ENCODE data around the gene MNS1.

GRCh38 chr15:56471440-56472069 is 6.6 kb upstream of the MNS1 start:
- no peak for TF ChIP-seq POLR2AphosphoS5 (IDR thresholded peaks at IDR 0.05; ENCODE audit: low read depth, low read length)
- TF ChIP-seq CTCF (IDR thresholded peaks at IDR 0.05 in 2 of 3, conservative IDR thresholded peaks at IDR 0.05 in 1 of 3; ENCODE audit: borderline replicate concordance in 1 of 3, insufficient read depth in 1 of 3, low read depth in 2 of 3, low read length in 2 of 3), result no peak
- no peak for TF ChIP-seq SIN3A (IDR thresholded peaks at IDR 0.05; ENCODE audit: low read depth)
- TF ChIP-seq YY1 (IDR thresholded peaks at IDR 0.05; ENCODE audit: extremely low read depth, insufficient replicate concordance, low read depth, low read length), result no peak
- TF ChIP-seq ZFX (IDR thresholded peaks at IDR 0.05), result no peak
- no peak for TF ChIP-seq TCF7L2 (IDR thresholded peaks at IDR 0.05; ENCODE audit: borderline replicate concordance, extremely low read depth, insufficient read depth, insufficient read length)
- no peak for TF ChIP-seq SRF (IDR thresholded peaks at IDR 0.05; ENCODE audit: low read depth)
- TF ChIP-seq EGR1 (IDR thresholded peaks at IDR 0.05; ENCODE audit: low read depth), result no peak

All from HCT116 (cell line).